SK-N-SH (cell line): Measurements from ENCODE around the gene XRCC3. TPM values are rescaled to one million over a fixed set of nuclear protein-coding genes. Genes with fewer than 3 reads are reported as not detected.

Experiments used
- CTCF ChIA-PET: fragments of 300-600, 350-600 bp; formaldehyde crosslinking; extraction: SDS; loops from one replicate; lab custom pipeline; 2021; lab: Yijun Ruan, JAX
- POLR2A ChIA-PET: fragments of 350-600 bp; sonication (Branson Sonifier 250); formaldehyde crosslinking; extraction: SDS; loops from one replicate; lab custom pipeline; 2020; ENCODE audit warnings: antibody characterized with exemption, inconsistent platforms; lab: Yijun Ruan, JAX
- DNase-seq: peaks from one replicate; pipeline ENCODE4 v3.0.0; 2012
- H2AFZ ChIP-seq: fragments of 200-600 bp; sonication (generic); 2 replicates; pipeline ENCODE4 v1.8.1; 2016; ENCODE audit warnings: antibody characterized with exemption, mild to moderate bottlenecking, low read depth
- H3F3A ChIP-seq: fragments of 200-600 bp; sonication (generic); replicated peaks from 2 replicates; pipeline ENCODE3; 2016; ENCODE audit warnings: antibody characterized with exemption, mild to moderate bottlenecking; ENCODE audit not compliant: insufficient read depth
- H3K27ac ChIP-seq, 2 experiments: fragments of 200-500 bp in 1 of 2; fragments of 200-600 bp in 1 of 2; sonication (Bioruptor generic) in 1 of 2; sonication (generic), shearing (Covaris generic) in 1 of 2; 2 replicates each; pipeline versions ENCODE4 v1.5.1 to v1.6.1; 2014 to 2016; ENCODE audit warnings: low read depth in 2 of 2, inconsistent platforms in 1 of 2, low read length in 1 of 2, mild to moderate bottlenecking in 1 of 2, mixed read lengths in 1 of 2
- H3K27me3 ChIP-seq: fragments of 200-600 bp; sonication (generic), shearing (Covaris generic); 2 replicates; pipeline ENCODE4 v1.6.1; 2016; ENCODE audit warnings: mixed run types; ENCODE audit not compliant: insufficient read depth
- H3K36me3 ChIP-seq, 2 experiments: fragments of 200-500 bp in 1 of 2; fragments of 200-600 bp in 1 of 2; sonication (Bioruptor generic) in 1 of 2; sonication (generic) in 1 of 2; replicated peaks in 1 of 2; 2 replicates each; pipeline versions ENCODE3 to v1.5.1; 2014 to 2016; ENCODE audit warnings: low read length in 1 of 2, mild to moderate bottlenecking in 1 of 2; ENCODE audit not compliant: insufficient read depth in 2 of 2, control insufficient read depth in 1 of 2
- H3K4me1 ChIP-seq, 2 experiments: fragments of 200-500 bp in 1 of 2; fragments of 200-600 bp in 1 of 2; sonication (Bioruptor generic) in 1 of 2; sonication (generic), shearing (Covaris generic) in 1 of 2; 2 replicates each; pipeline versions ENCODE4 v1.5.1 to v1.6.1; 2014 to 2016; ENCODE audit warnings: low read depth in 1 of 2, low read length in 1 of 2, mixed run types in 1 of 2; ENCODE audit not compliant: insufficient read depth in 2 of 2, control insufficient read depth in 1 of 2
- H3K4me2 ChIP-seq: fragments of 200-600 bp; sonication (generic), shearing (Covaris generic); 2 replicates; pipeline ENCODE4 v1.6.1; 2017; ENCODE audit warnings: mixed run types
- H3K4me3 ChIP-seq, 2 experiments: fragments of 200-500 bp in 1 of 2; fragments of 200-600 bp in 1 of 2; sonication (Bioruptor generic) in 1 of 2; sonication (generic), shearing (Covaris generic) in 1 of 2; 2 replicates each; pipeline versions ENCODE4 v1.5.1 to v1.8.1; 2014 to 2016; ENCODE audit warnings: low read depth in 2 of 2, inconsistent platforms in 1 of 2, low read length in 1 of 2, mild to moderate bottlenecking in 1 of 2, mixed read lengths in 1 of 2, moderate library complexity in 1 of 2
- H3K79me2 ChIP-seq: fragments of 200-600 bp; sonication (generic); 2 replicates; pipeline ENCODE4 v1.8.1; 2017; ENCODE audit warnings: mild to moderate bottlenecking; ENCODE audit not compliant: insufficient read depth
- H3K9ac ChIP-seq: fragments of 200-600 bp; sonication (generic); 2 replicates; pipeline ENCODE4 v1.6.1; 2017; ENCODE audit warnings: mixed run types
- H3K9me2 ChIP-seq: fragments of 200-600 bp; sonication (generic); 2 replicates; pipeline ENCODE4 v1.6.1; 2017; ENCODE audit warnings: mixed run types
- H3K9me3 ChIP-seq: fragments of 200-600 bp; sonication (generic); 2 replicates; pipeline ENCODE4 v1.6.1; 2017; ENCODE audit warnings: mixed run types, mild to moderate bottlenecking, moderate library complexity
- H4K20me1 ChIP-seq: fragments of 200-600 bp; sonication (generic); 2 replicates; pipeline ENCODE4 v1.6.1; 2017; ENCODE audit warnings: mild to moderate bottlenecking, mixed run types; ENCODE audit not compliant: insufficient read depth
- EZH2phosphoT487 ChIP-seq: fragments of 200-600 bp; sonication (generic); IDR thresholded peaks from 2 replicates; pipeline ENCODE4 v1.6.1; 2017; ENCODE audit warnings: low read depth, mixed run types, mild to moderate bottlenecking, antibody characterized with exemption, moderate library complexity, borderline replicate concordance
- FOSL2 ChIP-seq: IDR thresholded peaks from 2 replicates; pipeline ENCODE4 v1.4.0; 2012; ENCODE audit warnings: low read depth, mild to moderate bottlenecking, moderate library complexity, borderline replicate concordance
- RAD21 ChIP-seq: IDR thresholded peaks from 2 replicates; pipeline ENCODE4 v1.6.1; 2012; ENCODE audit warnings: mild to moderate bottlenecking, low read length
- RCOR1 ChIP-seq: fragments of 150-350 bp; IDR thresholded peaks from 2 replicates; pipeline ENCODE4 v1.6.1; 2017; ENCODE audit warnings: antibody characterized with exemption, low read length
- RFX5 ChIP-seq: IDR thresholded peaks from 2 replicates; pipeline ENCODE4 v1.6.1; 2012; ENCODE audit warnings: mild to moderate bottlenecking, improper control_type of control experiment, low read length
- RXRA ChIP-seq: IDR thresholded peaks from 2 replicates; pipeline ENCODE4 v1.4.0; 2012; ENCODE audit warnings: low read depth, mild to moderate bottlenecking, borderline replicate concordance
- SIN3A ChIP-seq: IDR thresholded peaks from 2 replicates; pipeline ENCODE4 v1.6.1; 2012; ENCODE audit warnings: low read depth, mild to moderate bottlenecking, low read length, moderate library complexity, borderline replicate concordance
- TCF12 ChIP-seq: IDR thresholded peaks from 2 replicates; pipeline ENCODE4 v1.4.0; 2012
- WGBS: methylation state at CpG from one replicate; pipeline ENCODE4 v1.1.6; 2017; ENCODE audit warnings: low lambda C conversion rate; 5-methylcytosine and 5-hydroxymethylcytosine counted together
- polyA plus RNA-seq, 3 experiments: library from polyadenylated mRNA; depleted of rRNA; stranded (reverse); fragments of >200 nt; gene quantifications; 2 replicates each; pipeline ENCODE4 v1.2.3, GENCODE V29; 2012
- TF ChIP-seq, protein P1 (sequence below): IDR thresholded peaks from 2 replicates; pipeline ENCODE4 v1.4.0; 2012; ENCODE audit warnings: low read depth, borderline replicate concordance
- TF ChIP-seq, protein P2 (sequence below): IDR thresholded peaks from 2 replicates; pipeline ENCODE4 v1.6.1; 2012; ENCODE audit warnings: mild to moderate bottlenecking, low read depth, low read length, moderate library complexity
- TF ChIP-seq, protein P3 (sequence below): fragments of 200-600 bp; sonication (generic); IDR thresholded peaks from 2 replicates; pipeline ENCODE4 v1.6.1; 2017; ENCODE audit warnings: antibody characterized with exemption, mild to moderate bottlenecking, moderate library complexity

Gene XRCC3
- polyA plus RNA-seq, 1 of the 3 experiments (the other 2 are of a cell fraction): 11.7 TPM

DNA sequence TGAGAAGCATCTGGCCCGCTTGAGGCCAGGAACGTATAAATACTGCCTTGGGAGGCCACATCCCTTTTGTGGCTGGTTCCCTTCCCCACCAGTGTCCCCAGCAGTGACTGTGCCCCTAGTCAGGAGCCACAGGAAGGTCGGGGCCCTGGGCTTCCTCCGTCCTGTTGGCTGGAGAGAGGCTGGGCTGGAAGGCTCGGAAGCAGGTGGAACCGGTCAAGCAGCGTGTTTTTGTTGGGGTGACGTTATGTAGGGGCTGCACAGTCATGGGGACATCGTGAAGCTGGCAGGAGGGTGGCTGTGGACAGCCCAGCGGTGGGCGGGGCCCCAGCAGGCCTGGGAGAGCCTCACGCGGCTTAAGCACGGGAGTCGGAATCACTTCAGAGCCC lies 10.1 kb downstream of the XRCC3 start:
- H3K36me3 ChIP-seq: peaks cover 7 to 78% of the 10 kb centered on the region in 2 experiments
- CTCF ChIA-PET: interaction anchor here (1.3 kb wide), 1 partner anchor 98 kb away, joined by 4 read pairs; no protein-coding TSS in a partner anchor

More for the DNA sequence above, 10.1 kb downstream of the XRCC3 start:
- WGBS: 94% methylated on average over 15 of the region's 15 CpGs
- Histone ChIP-seq H3K79me2 (no peaks in the 10 kb centered on the region), H4K20me1 (no peaks in the 10 kb centered on the region), H3K9me2 (no peaks in the 10 kb centered on the region), H2AFZ (no peak overlapping the region), H3K27ac (no peak overlapping the region; a peak in 1 of 4 replicates), H3K4me3 (no peak overlapping the region), H3K4me1 (peaks cover 0 to 18% of the 10 kb centered on the region in 2 experiments; a peak in 1 of 4 replicates), H3K9me3 (no peaks in the 10 kb centered on the region), H3F3A (peaks cover 2% of the 10 kb centered on the region), H3K9ac (no peak overlapping the region), H3K4me2 (no peak overlapping the region), H3K27me3 (no peaks in the 10 kb centered on the region)
- no peak for DNase-seq
- POLR2A ChIA-PET: no interaction called here
- TF ChIP-seq FOSL2: no peak
- TF ChIP-seq RXRA: no peak
- TF ChIP-seq EZH2phosphoT487: no peak
- no peak for TF ChIP-seq SIN3A
- no peak for TF ChIP-seq RCOR1
- no peak for TF ChIP-seq RAD21
- TF ChIP-seq, protein P1, sequence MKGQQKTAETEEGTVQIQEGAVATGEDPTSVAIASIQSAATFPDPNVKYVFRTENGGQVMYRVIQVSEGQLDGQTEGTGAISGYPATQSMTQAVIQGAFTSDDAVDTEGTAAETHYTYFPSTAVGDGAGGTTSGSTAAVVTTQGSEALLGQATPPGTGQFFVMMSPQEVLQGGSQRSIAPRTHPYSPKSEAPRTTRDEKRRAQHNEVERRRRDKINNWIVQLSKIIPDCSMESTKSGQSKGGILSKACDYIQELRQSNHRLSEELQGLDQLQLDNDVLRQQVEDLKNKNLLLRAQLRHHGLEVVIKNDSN: no peak
- TF ChIP-seq TCF12: no peak
- TF ChIP-seq RFX5: no peak
- TF ChIP-seq, protein P2, sequence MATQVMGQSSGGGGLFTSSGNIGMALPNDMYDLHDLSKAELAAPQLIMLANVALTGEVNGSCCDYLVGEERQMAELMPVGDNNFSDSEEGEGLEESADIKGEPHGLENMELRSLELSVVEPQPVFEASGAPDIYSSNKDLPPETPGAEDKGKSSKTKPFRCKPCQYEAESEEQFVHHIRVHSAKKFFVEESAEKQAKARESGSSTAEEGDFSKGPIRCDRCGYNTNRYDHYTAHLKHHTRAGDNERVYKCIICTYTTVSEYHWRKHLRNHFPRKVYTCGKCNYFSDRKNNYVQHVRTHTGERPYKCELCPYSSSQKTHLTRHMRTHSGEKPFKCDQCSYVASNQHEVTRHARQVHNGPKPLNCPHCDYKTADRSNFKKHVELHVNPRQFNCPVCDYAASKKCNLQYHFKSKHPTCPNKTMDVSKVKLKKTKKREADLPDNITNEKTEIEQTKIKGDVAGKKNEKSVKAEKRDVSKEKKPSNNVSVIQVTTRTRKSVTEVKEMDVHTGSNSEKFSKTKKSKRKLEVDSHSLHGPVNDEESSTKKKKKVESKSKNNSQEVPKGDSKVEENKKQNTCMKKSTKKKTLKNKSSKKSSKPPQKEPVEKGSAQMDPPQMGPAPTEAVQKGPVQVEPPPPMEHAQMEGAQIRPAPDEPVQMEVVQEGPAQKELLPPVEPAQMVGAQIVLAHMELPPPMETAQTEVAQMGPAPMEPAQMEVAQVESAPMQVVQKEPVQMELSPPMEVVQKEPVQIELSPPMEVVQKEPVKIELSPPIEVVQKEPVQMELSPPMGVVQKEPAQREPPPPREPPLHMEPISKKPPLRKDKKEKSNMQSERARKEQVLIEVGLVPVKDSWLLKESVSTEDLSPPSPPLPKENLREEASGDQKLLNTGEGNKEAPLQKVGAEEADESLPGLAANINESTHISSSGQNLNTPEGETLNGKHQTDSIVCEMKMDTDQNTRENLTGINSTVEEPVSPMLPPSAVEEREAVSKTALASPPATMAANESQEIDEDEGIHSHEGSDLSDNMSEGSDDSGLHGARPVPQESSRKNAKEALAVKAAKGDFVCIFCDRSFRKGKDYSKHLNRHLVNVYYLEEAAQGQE: no peak
- TF ChIP-seq, protein P3, sequence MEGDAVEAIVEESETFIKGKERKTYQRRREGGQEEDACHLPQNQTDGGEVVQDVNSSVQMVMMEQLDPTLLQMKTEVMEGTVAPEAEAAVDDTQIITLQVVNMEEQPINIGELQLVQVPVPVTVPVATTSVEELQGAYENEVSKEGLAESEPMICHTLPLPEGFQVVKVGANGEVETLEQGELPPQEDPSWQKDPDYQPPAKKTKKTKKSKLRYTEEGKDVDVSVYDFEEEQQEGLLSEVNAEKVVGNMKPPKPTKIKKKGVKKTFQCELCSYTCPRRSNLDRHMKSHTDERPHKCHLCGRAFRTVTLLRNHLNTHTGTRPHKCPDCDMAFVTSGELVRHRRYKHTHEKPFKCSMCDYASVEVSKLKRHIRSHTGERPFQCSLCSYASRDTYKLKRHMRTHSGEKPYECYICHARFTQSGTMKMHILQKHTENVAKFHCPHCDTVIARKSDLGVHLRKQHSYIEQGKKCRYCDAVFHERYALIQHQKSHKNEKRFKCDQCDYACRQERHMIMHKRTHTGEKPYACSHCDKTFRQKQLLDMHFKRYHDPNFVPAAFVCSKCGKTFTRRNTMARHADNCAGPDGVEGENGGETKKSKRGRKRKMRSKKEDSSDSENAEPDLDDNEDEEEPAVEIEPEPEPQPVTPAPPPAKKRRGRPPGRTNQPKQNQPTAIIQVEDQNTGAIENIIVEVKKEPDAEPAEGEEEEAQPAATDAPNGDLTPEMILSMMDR: no peak
- TF ChIP-seq, all 33 proteins: peak for 0
